DLD1 (cell line): Measurements from ENCODE around the gene PON3.

Experiments
- in situ Hi-C: cut with HindIII; loops from 2 replicates; pipeline ENCODE4 v1.10.0; 2017; ENCODE audit warnings: low sequenced_read_pairs

The PON3 gene

GRCh38 chr7:95396136-95397032 is at the start of gene PON3:
Gene PON3, minus strand, starts transcription at chr7:95396375. Its CDS starts 25 bp downstream, at chr7:95396350.
- in situ Hi-C loops = no loop called here

GRCh38 chr7:95444796-95445195 is 48.6 kb upstream of the PON3 start:
- in situ Hi-C loops = no loop called here

GRCh38 chr7:95441042-95441823 is 45.1 kb upstream of the PON3 start:
- in situ Hi-C loops = no loop called here

- in situ Hi-C loops = no loop called here
These were observed 44.3 kb upstream of the PON3 start for GRCh38 chr7:95440394-95441038.

- in situ Hi-C loops = no loop called here
These were observed 40.2 kb upstream of the PON3 start for GRCh38 chr7:95436407-95436806.

GRCh38 chr7:95435422-95435780 is 39.2 kb upstream of the PON3 start:
- in situ Hi-C loops = no loop called here

GRCh38 chr7:95434557-95435421 is 38.6 kb upstream of the PON3 start, which contains the start of gene PON2:
Gene PON2, minus strand, starts transcription at chr7:95435028. Its CDS starts 77 bp downstream, at chr7:95434951.
- in situ Hi-C loops = no loop called here

GRCh38 chr7:95433952-95434556 is 37.9 kb upstream of the PON3 start:
- in situ Hi-C loops = no loop called here

- in situ Hi-C loops = no loop called here
These were observed 37.0 kb upstream of the PON3 start for GRCh38 chr7:95433129-95433528.

GRCh38 chr7:95432606-95433005 is 36.4 kb upstream of the PON3 start:
- in situ Hi-C loops = no loop called here

GRCh38 chr7:95430864-95431263 is 34.7 kb upstream of the PON3 start:
- in situ Hi-C loops = no loop called here

- in situ Hi-C loops = no loop called here
These were observed 33.2 kb upstream of the PON3 start for GRCh38 chr7:95429241-95429990.

- in situ Hi-C loops = no loop called here
These were observed 31.8 kb upstream of the PON3 start for GRCh38 chr7:95427914-95428516.

GRCh38 chr7:95427166-95427565 is 31.0 kb upstream of the PON3 start:
- in situ Hi-C loops = no loop called here

- in situ Hi-C loops = no loop called here
These were observed 29.5 kb upstream of the PON3 start for GRCh38 chr7:95425694-95426093.

- in situ Hi-C loops = no loop called here
These were observed 28.5 kb upstream of the PON3 start for GRCh38 chr7:95424716-95425115.

GRCh38 chr7:95421847-95422444 is 25.8 kb upstream of the PON3 start:
- in situ Hi-C loops = no loop called here

GRCh38 chr7:95421000-95421846 is 25.0 kb upstream of the PON3 start:
- in situ Hi-C loops = no loop called here
